A549 (cell line): ENCODE measurements around the gene SSBP3.

Experiments
- CEBPB ChIP-seq, 2 experiments: fragments of >200 bp in 1 of 2; sonication (Bioruptor Twin) in 1 of 2; formaldehyde crosslinking in 1 of 2; IDR thresholded peaks; 2 replicates each; pipeline ENCODE4 v1.6.1; 2012 to 2016
- CHD4 ChIP-seq: fragments of 200-600 bp; sonication (generic); IDR thresholded peaks from 2 replicates; pipeline ENCODE4 v1.6.1; 2016; ENCODE audit warnings: antibody characterized with exemption, mild to moderate bottlenecking, borderline replicate concordance
- EP300 ChIP-seq, 2 experiments: fragments of >200 bp; sonication (Bioruptor Twin); formaldehyde crosslinking; IDR thresholded peaks; 2 replicates in 1 of 2; 3 replicates in 1 of 2; pipeline ENCODE4 v1.6.1; 2016 to 2017
- ESRRA ChIP-seq: fragments of 150-350 bp; IDR thresholded peaks from 2 replicates; pipeline ENCODE4 v1.6.1; 2014; ENCODE audit warnings: mild to moderate bottlenecking, low read length, borderline replicate concordance
- FOSB ChIP-seq: fragments of 250-450 bp; sonication (Bioruptor Pico); IDR thresholded peaks from 2 replicates; pipeline ENCODE4 v1.5.0; 2020; ENCODE audit warnings: mild to moderate bottlenecking, moderate library complexity
- FOSL2 ChIP-seq, 2 experiments: fragments of 450-650 bp in 1 of 2; fragments of >200 bp in 1 of 2; sonication (Bioruptor Twin) in 1 of 2; formaldehyde crosslinking; IDR thresholded peaks; 2 replicates each; pipeline versions ENCODE4 v1.5.0 to v1.6.1; 2016 to 2020; ENCODE audit warnings: mild to moderate bottlenecking in 1 of 2, moderate library complexity in 1 of 2
- HDAC2 ChIP-seq: fragments of 200-600 bp; sonication (generic); IDR thresholded peaks from 2 replicates; pipeline ENCODE4 v1.6.1; 2016
- KDM5A ChIP-seq: fragments of 200-600 bp; sonication (generic); IDR thresholded peaks from 2 replicates; pipeline ENCODE4 v1.6.1; 2016; ENCODE audit warnings: antibody characterized with exemption, mild to moderate bottlenecking
- MAZ ChIP-seq: fragments of 150-350 bp; IDR thresholded peaks from 2 replicates; pipeline ENCODE4 v1.6.1; 2014; ENCODE audit warnings: antibody characterized with exemption, low read depth, low read length, borderline replicate concordance
- MYC ChIP-seq: IDR thresholded peaks from 2 replicates; pipeline ENCODE4 v1.6.1; 2012; ENCODE audit warnings: mild to moderate bottlenecking, inconsistent platforms, low read length, improper control_type of control experiment, borderline replicate concordance
- POLR2A ChIP-seq: IDR thresholded peaks from 2 replicates; pipeline ENCODE4 v1.6.1; 2012; ENCODE audit warnings: mild to moderate bottlenecking, low read length
- SMC3 ChIP-seq: fragments of >200 bp; sonication (Bioruptor Twin); formaldehyde crosslinking; IDR thresholded peaks from 3 replicates; pipeline ENCODE4 v1.6.1; 2018; ENCODE audit warnings: inconsistent platforms
- TF ChIP-seq, protein P1 (sequence below): fragments of >200 bp; sonication (Bioruptor Twin); formaldehyde crosslinking; IDR thresholded peaks from 3 replicates; pipeline ENCODE4 v1.5.1; 2016
- TF ChIP-seq, protein P2 (sequence below): IDR thresholded peaks from 2 replicates; pipeline ENCODE4 v1.6.1; 2012

GRCh38 chr1:54218883-54219687 lies 187.1 kb downstream of the SSBP3 start:
- no peak for TF ChIP-seq CEBPB (IDR thresholded peaks at IDR 0.05)
- TF ChIP-seq, protein P1, sequence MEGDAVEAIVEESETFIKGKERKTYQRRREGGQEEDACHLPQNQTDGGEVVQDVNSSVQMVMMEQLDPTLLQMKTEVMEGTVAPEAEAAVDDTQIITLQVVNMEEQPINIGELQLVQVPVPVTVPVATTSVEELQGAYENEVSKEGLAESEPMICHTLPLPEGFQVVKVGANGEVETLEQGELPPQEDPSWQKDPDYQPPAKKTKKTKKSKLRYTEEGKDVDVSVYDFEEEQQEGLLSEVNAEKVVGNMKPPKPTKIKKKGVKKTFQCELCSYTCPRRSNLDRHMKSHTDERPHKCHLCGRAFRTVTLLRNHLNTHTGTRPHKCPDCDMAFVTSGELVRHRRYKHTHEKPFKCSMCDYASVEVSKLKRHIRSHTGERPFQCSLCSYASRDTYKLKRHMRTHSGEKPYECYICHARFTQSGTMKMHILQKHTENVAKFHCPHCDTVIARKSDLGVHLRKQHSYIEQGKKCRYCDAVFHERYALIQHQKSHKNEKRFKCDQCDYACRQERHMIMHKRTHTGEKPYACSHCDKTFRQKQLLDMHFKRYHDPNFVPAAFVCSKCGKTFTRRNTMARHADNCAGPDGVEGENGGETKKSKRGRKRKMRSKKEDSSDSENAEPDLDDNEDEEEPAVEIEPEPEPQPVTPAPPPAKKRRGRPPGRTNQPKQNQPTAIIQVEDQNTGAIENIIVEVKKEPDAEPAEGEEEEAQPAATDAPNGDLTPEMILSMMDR = no peak
- no peak for TF ChIP-seq MYC
- no peak for TF ChIP-seq POLR2A
- no peak for TF ChIP-seq EP300 (IDR thresholded peaks at IDR 0.05)
- TF ChIP-seq HDAC2 = no peak
- TF ChIP-seq FOSL2 (IDR thresholded peaks at IDR 0.05) = no peak
- TF ChIP-seq FOSL2 (CRISPR knock-in tag; IDR thresholded peaks at IDR 0.05) = no peak
- no peak for TF ChIP-seq MAZ
- TF ChIP-seq, protein P2, sequence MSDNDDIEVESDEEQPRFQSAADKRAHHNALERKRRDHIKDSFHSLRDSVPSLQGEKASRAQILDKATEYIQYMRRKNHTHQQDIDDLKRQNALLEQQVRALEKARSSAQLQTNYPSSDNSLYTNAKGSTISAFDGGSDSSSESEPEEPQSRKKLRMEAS = no peak
- no peak for TF ChIP-seq KDM5A
- TF ChIP-seq SMC3 = no peak
- no peak for TF ChIP-seq FOSB (CRISPR knock-in tag)
- TF ChIP-seq CHD4 = no peak
- TF ChIP-seq ESRRA = no peak
